MG63 (cell line): ENCODE results near the gene ISY1. TPM values are rescaled to one million over a fixed set of nuclear protein-coding genes. Genes with fewer than 3 reads are reported as not detected.
A peak's percentile ranks its signal among the peaks of the same experiment; 100 is the strongest.
"Not testable (repeated sequence)": the region's sequence is repeated elsewhere in the genome, so short reads cannot be mapped to it uniquely, and the experiment has no call there.

Experiments used
- DNase-seq: peaks from one replicate; pipeline ENCODE4 v3.0.0-alpha.2; 2020
- H3K27me3 ChIP-seq: fragments of 250-450 bp; sonication (Bioruptor Pico); 2 replicates; pipeline ENCODE4 v1.5.1; 2020; ENCODE audit warnings: mild to moderate bottlenecking, moderate library complexity
- H3K36me3 ChIP-seq: fragments of 250-450 bp; sonication (Bioruptor Pico); 2 replicates; pipeline ENCODE4 v1.5.1; 2020; ENCODE audit warnings: mild to moderate bottlenecking, moderate library complexity
- H3K4me3 ChIP-seq: fragments of 250-450 bp; sonication (Bioruptor Pico); 2 replicates; pipeline ENCODE4 v1.5.1; 2020; ENCODE audit warnings: mild to moderate bottlenecking, moderate library complexity
- H3K9me3 ChIP-seq: fragments of 250-450 bp; sonication (Bioruptor Pico); 2 replicates; pipeline ENCODE4 v1.5.1; 2020; ENCODE audit warnings: mild to moderate bottlenecking, moderate library complexity
- total RNA-seq: library from RNA; depleted of rRNA; stranded (reverse); fragments of >200 nt; shearing (Covaris generic); gene quantifications from 2 replicates; pipeline ENCODE4 v1.2.3, GENCODE V29; 2014; ENCODE audit warnings: low replicate concordance

The ISY1 gene
- total RNA-seq, 1 experiment from 2014 or later = 64.0 TPM

DNA sequence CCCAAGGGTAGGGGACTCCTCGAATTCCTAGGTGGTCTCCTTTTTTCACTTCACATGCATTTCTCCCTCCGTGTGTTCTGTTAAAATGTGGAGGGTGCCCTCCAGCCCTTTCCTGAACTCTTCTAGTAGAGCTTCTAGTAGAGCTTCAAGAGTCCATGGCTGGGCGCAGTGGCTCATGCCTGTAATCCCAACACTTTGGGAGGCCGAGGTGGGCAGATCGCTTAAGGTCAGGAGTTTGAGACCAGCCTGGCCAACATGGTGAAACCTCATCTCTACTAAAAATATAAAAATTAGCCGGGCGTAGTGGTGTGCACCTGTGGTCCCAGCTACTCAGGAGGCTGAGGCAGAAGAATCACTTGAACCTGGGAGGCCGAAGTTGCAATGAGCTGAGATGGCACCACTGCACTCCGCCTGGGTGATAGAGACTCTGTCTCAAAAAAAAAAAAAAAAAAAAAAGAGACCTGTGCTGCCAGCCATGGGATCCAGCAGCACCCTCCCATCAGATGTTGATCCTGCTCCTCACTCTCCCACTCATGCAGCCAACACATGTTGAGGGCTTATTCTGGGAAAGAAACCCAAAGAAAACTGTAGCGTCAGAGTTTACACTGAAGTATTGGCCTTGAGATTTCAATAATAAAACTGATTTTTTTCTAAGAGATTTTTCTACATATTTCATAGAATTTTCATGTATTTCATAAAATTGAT, 49.6 kb downstream of the ISY1 start:
- not testable (repeated sequence) for H3K9me3 ChIP-seq, H3K36me3 ChIP-seq, H3K27me3 ChIP-seq, H3K4me3 ChIP-seq, DNase-seq

- DNase-seq = no peak
These were observed 53.1 kb downstream of the ISY1 start for GRCh38 chr3:129107793-129108192.

GRCh38 chr3:129106866-129107565, 53.8 kb downstream of the ISY1 start:
- H3K4me3 ChIP-seq = no peak overlapping the region
- DNase-seq = no peak
- no peaks in the 10 kb centered on the region for H3K27me3 ChIP-seq
- H3K36me3 ChIP-seq = no peaks in the 10 kb centered on the region; the same call in 1 of the 2 replicates
- no peaks in the 10 kb centered on the region for H3K9me3 ChIP-seq

More at GRCh38 chr3:129107793-129108192, 53.1 kb downstream of the ISY1 start:
- Histone ChIP-seq H3K4me3 (no peak overlapping the region), H3K36me3 (no peaks in the 10 kb centered on the region; the same call in 1 of the 2 replicates), H3K9me3 (no peaks in the 10 kb centered on the region), H3K27me3 (no peaks in the 10 kb centered on the region)

DNA sequence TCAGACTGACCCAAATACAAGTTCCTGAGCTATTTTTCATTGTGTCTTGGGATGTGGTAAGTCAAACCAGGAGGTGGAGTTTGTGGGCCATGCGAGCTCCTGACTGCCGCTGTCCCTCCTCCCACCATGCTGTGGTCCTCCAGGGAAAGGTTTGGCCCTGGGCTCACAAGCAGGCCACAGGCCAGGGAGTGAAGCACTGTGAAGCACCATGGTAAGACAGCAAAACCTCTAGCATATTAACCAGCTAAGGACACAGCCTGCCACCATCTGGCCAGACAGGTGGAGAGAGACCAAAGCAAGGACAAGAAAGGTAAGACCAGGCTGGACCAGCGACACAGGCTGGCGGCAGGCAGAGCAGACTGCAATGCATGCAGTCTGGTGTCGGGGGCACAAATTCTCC, 54.5 kb downstream of the ISY1 start:
- Histone ChIP-seq H3K36me3 (no peaks in the 10 kb centered on the region; the same call in 1 of the 2 replicates), H3K9me3 (no peaks in the 10 kb centered on the region), H3K4me3 (no peak overlapping the region), H3K27me3 (no peaks in the 10 kb centered on the region)
- DNase-seq = no peak

DNA sequence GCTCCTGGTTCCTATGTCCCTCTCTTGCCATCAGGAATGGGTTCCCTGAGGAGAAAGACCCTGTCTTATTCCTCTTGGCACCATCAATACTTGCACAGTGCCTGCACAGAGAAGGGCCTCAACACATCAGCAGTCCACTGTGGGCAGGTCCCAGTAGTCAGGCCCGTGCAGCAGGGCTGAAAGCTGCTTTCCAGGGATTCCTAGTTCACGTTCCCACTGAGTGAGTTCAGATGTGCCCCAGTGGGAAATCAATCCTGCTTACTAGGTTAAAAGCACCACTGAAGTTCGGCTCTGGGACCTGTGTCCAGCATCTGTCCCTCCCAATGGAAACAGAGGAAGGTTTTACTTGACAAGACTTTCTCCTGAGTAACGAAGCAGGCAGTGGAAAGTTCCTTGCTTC, 55.0 kb downstream of the ISY1 start:
- no peaks in the 10 kb centered on the region; the same call in 1 of the 2 replicates for H3K36me3 ChIP-seq
- no peaks in the 10 kb centered on the region for H3K27me3 ChIP-seq
- H3K4me3 ChIP-seq = no peak overlapping the region
- no peaks in the 10 kb centered on the region for H3K9me3 ChIP-seq
- no peak for DNase-seq

DNA sequence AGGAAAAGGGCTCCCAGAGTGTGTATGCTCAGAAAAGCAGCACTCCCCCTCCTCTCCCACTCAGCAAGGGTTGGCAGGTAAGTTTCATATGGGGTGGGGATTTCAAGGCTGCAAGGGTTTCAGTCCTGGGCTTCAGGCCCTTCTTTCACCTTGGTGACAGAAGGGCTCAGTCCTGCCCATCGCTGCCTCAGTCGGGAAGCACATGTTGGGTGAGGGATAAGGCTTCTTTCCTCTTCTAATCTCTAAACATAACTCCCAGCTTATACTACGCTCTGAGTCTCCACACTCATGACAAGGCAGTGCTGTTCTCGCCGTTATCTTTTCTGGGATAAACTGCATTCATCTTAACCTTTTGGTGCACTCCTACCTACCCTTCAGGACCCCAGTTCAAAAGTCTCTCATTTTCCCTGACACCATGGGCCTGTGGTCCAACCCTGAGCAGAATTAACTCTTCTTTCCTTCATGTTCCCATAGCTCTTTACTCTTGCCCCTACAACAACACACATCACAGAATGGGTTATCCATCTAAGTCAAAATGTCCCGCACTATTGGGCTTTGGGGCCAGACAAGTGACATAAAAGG, 56.3 kb downstream of the ISY1 start:
- no peak for DNase-seq
- Histone ChIP-seq H3K27me3 (no peaks in the 10 kb centered on the region), H3K9me3 (0 out of 2 replicates have a peak, but pooled peaks cover 2% of the 10 kb centered on the region), H3K4me3 (no peak overlapping the region), H3K36me3 (0 out of 2 replicates have a peak, but pooled peaks cover 5% of the 10 kb centered on the region)

- no peak for DNase-seq
- Histone ChIP-seq H3K9me3 (0 out of 2 replicates have a peak, but pooled peaks cover 2% of the 10 kb centered on the region), H3K36me3 (0 out of 2 replicates have a peak, but pooled peaks cover 5% of the 10 kb centered on the region), H3K27me3 (no peaks in the 10 kb centered on the region), H3K4me3 (no peak overlapping the region)
These were observed 56.8 kb downstream of the ISY1 start for GRCh38 chr3:129104051-129104450.

DNA sequence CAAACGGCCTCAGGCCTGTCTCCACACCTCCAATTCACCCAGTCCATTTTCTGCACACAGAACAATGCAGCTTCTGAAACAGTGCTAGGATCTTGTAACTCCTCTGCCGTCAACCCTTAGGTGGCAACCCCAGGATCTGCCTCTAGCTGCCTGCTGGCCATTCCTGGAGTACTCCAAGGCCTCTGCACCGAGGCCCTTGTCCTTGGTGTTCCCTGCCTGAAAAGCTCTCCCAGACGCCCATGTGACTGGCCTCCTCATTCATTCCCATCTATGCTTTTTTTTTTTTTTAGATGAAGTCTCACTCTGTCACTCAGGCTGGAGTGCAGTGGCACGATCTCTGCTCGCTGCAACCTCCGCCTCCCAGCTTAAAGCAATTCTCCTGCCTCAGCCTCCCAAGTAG, 57.6 kb downstream of the ISY1 start:
- Histone ChIP-seq H3K9me3 (0 out of 2 replicates have a peak, but pooled peaks cover 2% of the 10 kb centered on the region), H3K36me3 (0 out of 2 replicates have a peak, but pooled peaks cover 5% of the 10 kb centered on the region), H3K4me3 (no peak overlapping the region), H3K27me3 (no peaks in the 10 kb centered on the region)
- no peak for DNase-seq

- no peak for DNase-seq
- 0 out of 2 replicates have a peak, but pooled peaks cover 2% of the 10 kb centered on the region for H3K9me3 ChIP-seq
- H3K36me3 ChIP-seq = 0 out of 2 replicates have a peak, but pooled peaks cover 5% of the 10 kb centered on the region
- H3K27me3 ChIP-seq = no peaks in the 10 kb centered on the region
- no peak overlapping the region for H3K4me3 ChIP-seq
These were observed 59.3 kb downstream of the ISY1 start for GRCh38 chr3:129101370-129102138.

DNA sequence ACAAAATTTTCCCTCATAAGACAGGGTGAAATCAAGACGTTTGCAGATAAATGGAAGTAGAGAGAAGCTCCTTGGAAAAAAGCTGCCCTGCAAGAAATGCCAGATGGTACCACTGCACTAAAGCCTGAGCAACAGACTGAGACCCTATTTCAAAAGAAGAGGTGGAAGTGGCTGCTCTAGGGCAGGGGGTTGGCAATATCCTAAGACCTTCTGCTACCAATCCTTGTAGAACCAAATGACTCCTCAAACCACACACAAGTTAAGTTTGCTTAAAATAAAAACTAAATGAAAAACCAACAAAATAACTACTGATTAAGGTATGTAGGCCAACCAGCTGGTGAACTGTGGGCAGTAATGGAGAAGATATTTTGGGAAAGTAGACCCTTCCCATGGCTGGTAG, 60.6 kb downstream of the ISY1 start:
- no peak for DNase-seq
- 0 out of 2 replicates have a peak, but pooled peaks cover 2% of the 10 kb centered on the region for H3K9me3 ChIP-seq
- H3K27me3 ChIP-seq = no peaks in the 10 kb centered on the region
- no peak overlapping the region for H3K4me3 ChIP-seq
- H3K36me3 ChIP-seq = 0 out of 2 replicates have a peak, but pooled peaks cover 5% of the 10 kb centered on the region

GRCh38 chr3:129095285-129095684, 65.6 kb downstream of the ISY1 start:
- no peak for DNase-seq
- H3K9me3 ChIP-seq = 0 out of 2 replicates have a peak, but pooled peaks cover 2% of the 10 kb centered on the region
- H3K4me3 ChIP-seq = no peak overlapping the region

DNA sequence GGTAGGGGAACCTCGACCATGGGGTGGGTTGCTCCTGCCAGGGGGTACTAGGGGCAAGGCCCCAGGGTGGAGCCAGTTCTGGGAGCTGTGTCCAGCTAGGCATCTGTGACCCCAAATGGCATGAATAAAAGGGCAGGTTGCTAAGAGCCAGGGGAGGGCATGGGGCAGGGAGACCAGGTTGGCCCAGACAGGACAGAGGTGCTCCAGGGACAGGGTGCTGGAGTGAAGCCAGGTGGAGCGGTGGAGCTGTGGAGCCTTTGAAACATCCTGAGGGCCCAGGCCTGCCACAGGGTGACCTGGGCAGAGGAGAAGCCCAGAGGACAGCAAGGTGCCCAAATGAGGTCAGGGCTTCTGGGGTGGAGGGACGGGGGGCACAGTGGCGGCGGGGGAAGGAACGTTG, 72.6 kb downstream of the ISY1 start:
- H3K9me3 ChIP-seq, H3K4me3 ChIP-seq, DNase-seq, H3K27me3 ChIP-seq, H3K36me3 ChIP-seq: not testable (repeated sequence)

More at GRCh38 chr3:129095285-129095684, 65.6 kb downstream of the ISY1 start:
- Histone ChIP-seq H3K36me3 (peaks cover 16% of the 10 kb centered on the region), H3K27me3 (no peaks in the 10 kb centered on the region)

DNA sequence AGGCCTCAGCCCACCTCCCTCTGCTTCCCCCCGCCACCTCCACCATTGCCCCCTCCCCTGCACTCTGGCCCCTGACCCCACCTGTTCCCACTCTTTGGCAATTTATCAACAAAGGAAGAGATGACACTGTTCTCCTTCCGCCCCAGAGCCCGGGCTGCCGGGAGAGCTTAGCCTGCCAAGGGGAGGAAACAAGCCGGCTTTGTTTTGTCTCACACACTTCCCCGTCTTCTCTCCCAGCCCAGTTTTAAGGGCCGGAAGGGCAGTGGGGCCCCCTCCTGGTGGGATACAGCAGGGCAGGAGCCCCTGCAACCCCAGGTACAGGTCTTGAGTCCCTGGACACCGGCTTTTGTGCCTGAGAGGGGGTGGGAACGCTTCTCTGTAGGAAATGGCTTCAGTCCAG, 73.0 kb downstream of the ISY1 start:
- not testable (repeated sequence) for H3K9me3 ChIP-seq, H3K4me3 ChIP-seq, H3K36me3 ChIP-seq, H3K27me3 ChIP-seq
- peak; percentile 42 for DNase-seq

GRCh38 chr3:129087138-129087702, 73.6 kb downstream of the ISY1 start:
- Histone ChIP-seq H3K4me3 (no peak overlapping the region), H3K9me3 (no peaks in the 10 kb centered on the region), H3K36me3 (peaks cover 6% of the 10 kb centered on the region), H3K27me3 (no peaks in the 10 kb centered on the region)
- peak; percentile 24 for DNase-seq

DNA sequence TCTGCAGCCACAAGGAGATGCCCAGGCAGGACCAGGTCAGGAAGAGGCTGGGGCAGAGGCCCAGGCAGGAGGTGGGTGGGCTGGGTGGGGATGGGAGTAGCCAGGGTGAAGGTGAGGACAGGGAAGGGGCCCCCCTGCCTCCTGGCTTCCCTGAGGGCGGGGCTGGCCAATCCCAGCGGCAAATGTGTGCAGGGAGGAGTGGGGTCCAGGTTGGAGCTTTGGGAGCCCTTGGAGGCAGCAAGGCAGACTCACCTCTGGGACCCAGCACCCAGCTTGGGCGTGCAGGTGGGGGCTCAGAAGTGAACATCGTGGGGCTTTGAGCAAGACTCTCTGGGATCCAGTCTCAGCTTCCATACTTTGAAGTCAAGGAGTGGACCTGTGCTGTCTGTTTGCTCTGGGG, 75.0 kb downstream of the ISY1 start:
- Histone ChIP-seq H3K9me3 (no peaks in the 10 kb centered on the region), H3K36me3 (no peaks in the 10 kb centered on the region; the same call in 1 of the 2 replicates), H3K4me3 (no peak overlapping the region), H3K27me3 (no peaks in the 10 kb centered on the region)
- DNase-seq = no peak

GRCh38 chr3:129085165-129085715, 75.6 kb downstream of the ISY1 start:
- no peaks in the 10 kb centered on the region for H3K27me3 ChIP-seq
- H3K9me3 ChIP-seq = no peaks in the 10 kb centered on the region
- no peaks in the 10 kb centered on the region; the same call in 1 of the 2 replicates for H3K36me3 ChIP-seq
- H3K4me3 ChIP-seq = no peak overlapping the region
- no peak for DNase-seq
